NCI-H2029 (cell line): ENCODE data around the gene C1orf35.

Source experiments
- DNase-seq: peaks from one replicate; lab custom pipeline; 2025; lab: John Stamatoyannopoulos, UW

Gene C1orf35

DNA sequence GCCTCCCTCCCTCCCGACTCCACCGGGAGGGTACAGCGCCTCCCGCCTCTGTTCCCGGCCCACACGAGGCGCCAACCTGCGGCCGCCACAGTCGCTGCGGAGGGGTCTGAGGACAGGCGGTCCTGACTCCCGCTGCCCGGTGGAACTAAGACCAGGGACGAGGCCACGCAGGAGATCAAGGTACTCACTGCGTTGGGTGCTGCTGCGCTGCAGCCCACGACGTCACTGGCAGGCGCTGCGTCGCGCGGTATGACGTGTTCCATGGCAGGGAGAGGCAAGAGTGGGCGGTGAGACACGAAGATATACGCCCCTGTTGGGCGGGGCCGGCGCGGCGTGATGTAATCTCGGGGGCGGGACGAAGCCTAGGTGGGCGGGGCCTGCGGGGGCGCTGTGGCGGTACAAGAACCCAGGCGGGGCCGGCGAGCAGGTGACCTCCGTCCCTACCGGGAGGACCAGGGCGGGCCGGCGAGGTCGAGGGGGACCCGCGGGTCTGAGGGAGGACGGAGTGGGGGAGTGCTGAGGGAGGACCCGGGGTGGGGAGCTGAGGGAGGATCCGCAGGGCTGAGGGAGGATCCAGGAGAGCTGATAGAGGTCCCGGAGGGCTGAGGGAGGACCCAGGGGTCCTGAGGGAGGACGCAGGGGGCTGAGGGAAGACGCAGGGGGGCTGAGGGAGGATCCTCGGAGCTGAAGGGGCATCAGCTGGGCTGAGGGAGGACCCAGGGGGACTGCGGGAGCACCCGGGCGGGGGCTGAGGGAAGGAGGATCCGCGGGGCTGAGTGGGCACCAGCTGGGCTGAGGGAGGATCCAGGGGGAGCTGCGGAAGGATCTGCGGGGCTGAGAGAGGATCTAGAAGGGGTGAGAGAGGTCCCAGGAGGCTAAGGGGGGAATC, 6.2 kb upstream of the C1orf35 start, which contains the start of gene MRPL55:
MRPL55 (minus strand) TSS at position 227 of the 889 bp plus-strand sequence. CDS start 1,039 bp downstream, outside the sequence.
- peak; percentile 86 for DNase-seq

DNA sequence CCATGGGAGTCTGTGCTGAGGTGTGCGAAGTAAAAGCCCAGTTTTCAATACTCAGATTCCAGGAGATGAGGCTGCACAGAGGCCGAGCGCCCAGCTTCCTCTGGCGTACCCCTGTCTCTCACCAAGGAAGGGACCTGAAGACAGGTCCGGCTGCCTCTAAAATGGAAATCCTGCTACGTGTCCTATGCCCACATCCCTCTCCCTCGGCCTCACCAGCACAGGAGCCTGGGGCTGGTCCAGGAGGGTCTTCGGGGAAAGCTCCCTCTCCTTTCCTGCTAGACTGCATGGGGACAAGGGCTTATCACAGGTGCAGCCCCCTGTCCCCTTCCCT, 5.6 kb upstream of the C1orf35 start:
- no peak for DNase-seq

DNA sequence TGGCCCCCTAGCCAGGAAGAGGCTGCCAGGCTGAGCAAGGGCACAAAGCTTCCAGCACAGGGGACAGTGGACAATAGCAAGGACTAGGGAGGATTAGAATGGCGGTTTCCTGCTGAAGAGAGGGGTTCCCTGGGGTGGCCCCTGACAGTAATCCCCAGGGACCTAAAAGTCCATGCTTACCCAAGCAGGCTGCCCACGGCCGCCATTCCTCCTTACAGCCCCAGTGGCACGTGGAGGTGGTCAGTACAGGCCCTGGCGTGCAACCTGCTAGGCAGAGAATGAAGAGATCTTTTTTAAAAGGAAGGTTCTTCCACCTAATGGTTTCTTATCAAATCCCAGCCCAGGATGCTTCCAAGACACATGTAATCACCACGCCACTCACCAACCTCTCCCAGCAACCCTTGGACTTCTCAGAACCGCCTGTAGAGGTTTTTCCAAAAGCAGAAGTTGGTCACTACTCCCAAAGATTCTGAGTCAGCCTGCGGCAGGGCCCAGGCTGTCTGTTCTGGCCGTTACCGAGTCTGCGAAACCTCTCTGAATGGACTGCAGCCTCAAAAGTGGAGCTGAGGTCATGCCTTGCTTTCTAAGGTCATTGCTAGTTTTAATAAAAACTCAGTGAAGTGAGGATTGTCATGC, 5.0 kb upstream of the C1orf35 start:
- DNase-seq = no peak

DNA sequence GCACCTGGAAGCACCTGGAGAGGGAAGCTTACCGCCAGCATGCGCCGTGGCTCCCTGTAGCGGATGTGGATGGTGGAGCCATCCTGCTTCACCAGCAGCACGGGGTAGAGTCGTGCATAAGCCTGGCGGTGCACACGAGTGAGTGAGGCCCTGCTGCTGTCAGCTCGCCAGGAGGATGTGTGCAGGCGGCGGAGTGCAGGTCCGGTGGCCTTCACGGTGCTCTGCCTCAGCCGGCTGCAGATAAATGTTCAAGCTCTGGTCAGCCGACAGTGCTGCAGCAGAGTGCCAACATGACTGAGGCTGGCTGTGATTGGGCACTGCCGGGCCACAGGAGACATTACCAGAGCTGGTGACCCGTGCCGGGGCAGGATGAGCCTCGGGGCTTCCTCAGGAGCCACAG, 4.5 kb upstream of the C1orf35 start:
- DNase-seq = no peak

DNA sequence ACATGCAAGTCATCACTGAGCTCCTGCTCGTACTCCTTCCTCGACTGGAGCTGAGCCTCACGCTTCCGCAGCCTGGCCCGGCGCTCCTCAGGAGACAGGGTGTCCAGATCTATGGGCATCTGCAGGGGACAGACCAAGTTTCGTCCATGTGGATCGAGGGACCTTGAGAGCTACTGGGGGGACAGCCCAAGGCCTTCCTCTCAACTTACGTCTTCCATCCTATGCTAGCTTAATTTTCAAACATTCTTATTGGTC, 3.6 kb upstream of the C1orf35 start:
- DNase-seq = no peak

DNA sequence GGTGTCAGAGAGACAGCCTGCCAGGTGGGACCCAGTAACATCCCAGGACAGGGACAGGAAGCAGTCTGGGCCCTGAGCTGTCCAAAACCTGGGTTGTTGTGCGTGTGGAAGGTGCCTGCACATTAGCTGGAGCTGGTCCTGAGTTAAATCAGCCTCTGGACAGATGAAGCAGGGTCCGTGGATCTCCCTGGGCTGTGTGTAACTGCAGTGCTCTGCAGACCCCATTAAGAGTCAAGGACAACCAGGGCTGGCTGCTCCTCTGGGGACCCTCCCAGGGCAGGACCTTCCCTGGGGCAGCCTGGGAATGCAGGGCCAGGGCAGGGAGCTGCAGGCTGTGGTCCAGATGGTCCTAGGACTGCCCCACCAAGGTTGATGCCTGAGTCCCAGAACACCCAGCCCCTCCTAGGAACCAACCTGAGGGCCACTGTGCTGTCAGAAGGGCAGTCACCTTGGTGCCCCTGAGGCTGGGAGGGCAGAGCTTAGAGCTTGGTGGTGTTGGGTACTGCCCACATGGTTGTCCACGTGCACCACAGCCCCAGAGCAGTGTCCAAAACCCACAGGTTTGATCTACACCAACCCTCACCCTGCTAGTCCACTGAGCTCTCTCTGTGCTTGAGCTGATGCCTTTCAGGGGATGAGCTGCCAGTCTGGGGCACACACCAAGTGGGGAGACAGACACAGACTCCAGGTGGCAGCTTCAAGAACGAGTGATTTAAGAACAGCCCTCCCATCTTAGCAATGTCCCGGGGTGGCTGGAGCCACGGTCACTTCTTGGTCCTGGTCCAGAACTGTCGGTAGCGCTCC, 3.1 kb upstream of the C1orf35 start:
- DNase-seq = no peak

DNA sequence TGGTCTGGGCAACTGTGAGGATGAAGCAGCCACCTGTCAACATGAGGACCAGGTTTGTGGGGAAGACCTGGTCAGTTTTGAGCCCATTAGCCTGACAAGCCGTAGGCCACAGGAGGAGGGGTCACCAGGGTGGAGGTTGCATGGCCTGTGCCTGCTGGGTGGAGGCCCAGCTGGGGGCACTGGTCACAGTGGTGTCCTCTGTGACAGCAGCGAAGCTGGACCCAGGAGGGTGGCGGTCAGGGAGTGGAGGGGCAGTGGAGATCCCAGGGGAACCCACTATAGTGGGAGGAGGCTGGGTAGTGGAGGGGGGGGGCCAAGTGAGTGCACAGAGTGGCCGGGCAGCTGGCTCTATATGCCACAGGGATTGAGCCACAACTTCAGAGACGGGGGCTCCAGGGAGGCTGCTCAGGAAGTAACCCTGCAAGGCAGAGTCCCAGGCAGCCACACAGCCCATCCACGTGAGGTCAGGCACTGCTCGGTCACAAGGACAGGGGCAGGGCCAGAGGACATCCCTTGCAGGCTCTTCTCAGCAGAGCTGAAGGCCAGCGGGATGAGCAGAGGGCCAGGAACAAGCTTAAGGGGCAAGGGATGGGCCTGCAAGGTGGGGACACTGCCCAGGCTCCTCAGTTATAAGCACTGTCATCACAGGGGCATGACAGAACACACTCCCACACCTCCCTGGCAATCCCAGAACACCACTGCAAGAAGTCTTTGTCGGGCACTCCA, 2.3 kb upstream of the C1orf35 start:
- no peak for DNase-seq

DNA sequence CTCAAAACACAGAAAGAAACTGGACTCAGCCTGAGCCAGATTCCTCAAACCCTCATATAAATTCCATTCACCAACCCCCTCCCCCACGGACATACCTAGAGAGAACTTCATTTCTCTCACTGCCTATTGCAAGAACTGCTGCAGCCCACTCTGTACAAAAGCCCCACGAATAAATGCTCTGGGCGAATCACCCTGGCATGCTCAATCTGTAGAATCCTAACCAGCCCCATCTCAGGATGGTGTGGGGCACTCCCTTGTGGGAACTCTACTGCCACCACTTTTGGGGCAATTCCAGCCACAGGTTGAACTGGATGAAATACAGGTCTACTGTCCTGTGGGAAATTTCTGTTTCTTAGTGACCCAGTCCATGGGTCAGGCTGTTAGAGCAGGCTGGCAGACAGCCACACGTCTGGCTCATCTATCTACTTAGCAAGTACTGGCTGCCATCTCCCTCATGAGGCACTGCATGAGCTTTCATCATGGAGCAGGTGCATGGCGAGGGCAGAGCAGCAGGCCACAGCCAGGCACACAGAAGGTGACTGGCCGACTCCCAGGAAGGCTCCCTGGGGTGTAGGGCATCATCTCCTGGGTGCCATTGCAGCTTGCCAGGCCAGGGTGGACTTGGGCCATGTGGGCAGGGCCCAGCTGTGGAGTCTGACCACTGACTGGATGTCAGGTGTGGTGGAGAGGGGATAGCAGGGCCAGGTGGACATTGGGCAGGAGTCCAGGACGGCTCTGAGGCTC, 1.6 kb upstream of the C1orf35 start:
- DNase-seq = no peak

DNA sequence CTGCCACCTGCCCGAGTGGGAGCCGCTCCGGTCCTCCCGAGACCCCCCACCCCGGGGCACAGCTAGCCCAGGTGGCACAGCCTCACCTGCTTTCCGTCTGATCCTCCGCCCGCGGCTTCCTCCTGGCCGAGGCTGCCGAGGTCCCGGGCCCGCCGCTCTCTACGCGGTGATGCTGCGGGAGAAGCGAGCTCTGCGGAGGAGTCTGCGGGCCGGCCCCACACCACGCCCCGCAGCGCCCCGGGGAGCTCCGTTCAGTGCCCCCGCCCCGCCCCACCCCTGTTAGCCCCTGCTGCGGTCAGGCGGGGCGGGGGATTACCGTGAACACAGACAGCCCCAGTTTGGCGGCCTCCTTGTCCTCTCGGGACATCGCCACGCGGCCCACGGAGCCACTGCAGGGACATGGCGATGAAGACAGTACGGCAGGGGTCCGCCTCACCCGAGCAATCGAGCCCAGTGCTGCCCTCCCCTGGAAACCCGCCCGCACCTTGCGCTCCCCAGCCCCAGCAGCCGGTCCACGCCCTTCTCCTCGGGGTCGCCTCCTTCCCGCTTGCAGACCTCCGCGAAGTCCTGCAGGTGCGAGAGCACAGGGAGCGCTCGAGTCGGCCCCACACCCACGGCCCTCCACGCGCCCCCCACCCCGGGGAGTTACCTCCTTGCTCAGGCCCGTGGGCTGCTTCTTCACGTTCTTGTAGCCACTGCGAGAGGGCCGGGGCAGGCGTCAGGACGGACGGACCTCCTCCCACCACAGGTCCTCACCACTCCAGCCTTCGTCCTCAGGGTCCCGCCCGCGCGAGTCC, 933 bp downstream of the C1orf35 start:
- no peak for DNase-seq

DNA sequence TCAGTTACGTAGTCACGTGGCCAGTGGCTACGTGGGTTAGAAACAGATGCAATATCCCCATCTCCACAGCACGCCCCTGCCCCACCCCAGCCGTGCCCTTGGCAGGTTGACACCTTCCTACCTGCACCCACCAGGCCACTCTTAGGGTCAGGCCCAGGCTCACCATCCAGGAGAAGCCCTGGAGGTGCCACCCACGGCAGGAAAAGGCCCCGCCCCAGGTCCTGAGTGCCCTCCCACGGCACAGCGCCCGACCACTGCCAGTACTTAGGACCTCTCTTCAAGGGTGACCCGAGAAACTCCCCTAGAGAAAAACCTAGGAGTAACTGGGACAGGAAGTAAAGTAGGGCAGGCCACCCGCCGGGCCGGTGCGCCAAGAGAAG, 1.5 kb downstream of the C1orf35 start:
- DNase-seq = no peak

DNA sequence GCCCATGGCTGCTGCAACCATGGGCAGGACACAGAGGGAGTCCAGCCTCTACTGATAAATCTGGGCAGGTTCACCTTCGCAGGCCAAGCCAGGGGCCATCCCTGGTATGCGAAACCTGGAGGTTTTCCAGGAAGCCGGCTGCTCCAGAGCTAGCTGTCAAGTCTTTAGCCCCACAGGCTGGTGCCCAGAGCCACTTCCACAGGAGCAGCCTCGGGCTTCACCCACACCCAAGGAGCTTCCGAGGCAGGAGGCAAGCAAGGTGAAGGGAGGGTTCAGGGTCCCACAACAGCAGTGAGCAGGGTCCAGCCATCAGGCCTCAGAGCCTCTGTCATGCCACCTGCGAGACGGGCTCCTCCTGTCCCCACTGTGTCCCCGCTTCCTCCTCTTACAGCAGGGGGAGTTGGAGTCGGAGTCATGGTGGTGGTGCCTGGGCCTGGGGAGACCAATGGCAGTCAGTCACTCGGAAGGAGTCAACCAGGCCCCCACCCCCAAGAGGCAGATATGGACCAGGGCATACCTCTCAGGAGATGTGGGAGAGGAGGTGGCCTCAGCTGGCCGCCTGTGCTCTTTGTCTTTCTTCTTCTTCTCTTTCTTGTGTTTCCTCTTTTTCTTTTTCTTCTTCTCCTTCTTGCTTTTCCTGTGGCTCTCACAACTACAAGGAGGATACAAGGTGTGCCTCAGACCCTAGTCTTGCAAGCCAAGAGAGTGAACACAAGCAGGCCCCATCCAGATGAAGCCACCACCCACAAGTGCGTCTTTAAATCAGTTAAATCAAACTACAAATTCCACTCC, 2.1 kb downstream of the C1orf35 start:
- no peak for DNase-seq

DNA sequence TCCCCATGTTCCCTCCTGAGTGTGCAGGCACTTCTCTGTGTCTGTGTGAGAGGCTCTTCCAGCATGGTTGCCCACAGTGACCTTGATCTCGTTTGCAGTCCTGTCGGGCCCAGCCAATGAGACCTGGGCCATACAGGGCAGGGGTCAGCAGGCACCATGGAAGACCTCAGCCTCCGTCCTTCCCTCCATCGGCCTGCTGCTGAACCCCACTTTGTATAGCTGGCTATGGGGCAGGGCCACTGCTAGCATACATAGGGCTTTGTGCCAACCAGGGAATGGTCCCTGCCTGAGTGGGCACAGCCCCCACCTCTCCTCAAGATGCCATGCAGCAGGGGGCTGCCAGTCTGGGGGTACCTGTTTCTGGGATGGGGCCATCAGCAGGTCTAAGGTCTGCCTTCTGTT, 3.8 kb downstream of the C1orf35 start:
- no peak for DNase-seq

DNA sequence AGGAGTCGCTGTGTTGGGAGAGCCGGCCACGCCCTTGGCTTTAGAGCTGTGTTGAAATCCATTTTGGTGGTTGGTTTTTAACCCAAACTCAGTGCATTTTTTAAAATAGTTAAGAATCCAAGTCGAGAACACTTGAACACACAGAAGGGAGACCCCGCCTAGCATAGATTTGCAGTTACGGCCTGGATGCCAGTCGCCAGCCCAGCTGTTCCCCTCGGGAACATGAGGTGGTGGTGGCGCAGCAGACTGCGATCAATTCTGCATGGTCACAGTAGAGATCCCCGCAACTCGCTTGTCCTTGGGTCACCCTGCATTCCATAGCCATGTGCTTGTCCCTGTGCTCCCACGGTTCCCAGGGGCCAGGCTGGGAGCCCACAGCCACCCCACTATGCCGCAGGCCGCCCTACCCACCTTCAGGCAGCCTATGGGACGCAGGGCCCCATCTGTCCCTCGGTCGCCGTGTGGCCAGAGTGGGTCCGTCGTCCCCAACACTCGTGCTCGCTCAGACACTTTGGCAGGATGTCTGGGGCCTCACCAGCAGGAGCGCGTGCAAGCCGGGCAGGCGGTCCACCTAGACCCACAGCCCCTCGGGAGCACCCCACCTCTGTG, 4.7 kb downstream of the C1orf35 start:
- no peak for DNase-seq

DNA sequence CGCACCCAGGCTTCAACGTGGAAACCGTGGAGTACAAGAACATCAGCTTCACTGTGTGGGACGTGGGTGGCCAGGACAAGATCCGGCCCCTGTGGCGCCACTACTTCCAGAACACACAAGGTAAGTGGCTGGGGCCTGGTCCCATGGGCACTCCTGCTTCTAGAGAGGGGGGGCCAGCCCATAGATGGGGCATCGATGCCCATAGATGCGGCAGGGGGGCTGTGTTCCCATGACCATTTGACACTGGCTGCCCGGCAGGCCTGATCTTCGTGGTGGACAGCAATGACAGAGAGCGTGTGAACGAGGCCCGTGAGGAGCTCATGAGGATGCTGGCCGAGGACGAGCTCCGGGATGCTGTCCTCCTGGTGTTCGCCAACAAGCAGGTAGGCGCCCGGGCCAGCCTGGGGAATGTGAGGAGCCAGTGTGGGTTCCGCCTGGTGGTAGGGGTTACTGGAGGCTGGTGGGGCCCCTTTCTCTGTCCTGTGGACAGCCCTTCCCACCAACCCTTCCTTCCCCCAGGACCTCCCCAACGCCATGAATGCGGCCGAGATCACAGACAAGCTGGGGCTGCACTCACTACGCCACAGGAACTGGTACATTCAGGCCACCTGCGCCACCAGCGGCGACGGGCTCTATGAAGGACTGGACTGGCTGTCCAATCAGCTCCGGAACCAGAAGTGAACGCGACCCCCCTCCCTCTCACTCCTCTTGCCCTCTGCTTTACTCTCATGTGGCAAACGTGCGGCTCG, 5.6 kb downstream of the C1orf35 start:
- no peak for DNase-seq

DNA sequence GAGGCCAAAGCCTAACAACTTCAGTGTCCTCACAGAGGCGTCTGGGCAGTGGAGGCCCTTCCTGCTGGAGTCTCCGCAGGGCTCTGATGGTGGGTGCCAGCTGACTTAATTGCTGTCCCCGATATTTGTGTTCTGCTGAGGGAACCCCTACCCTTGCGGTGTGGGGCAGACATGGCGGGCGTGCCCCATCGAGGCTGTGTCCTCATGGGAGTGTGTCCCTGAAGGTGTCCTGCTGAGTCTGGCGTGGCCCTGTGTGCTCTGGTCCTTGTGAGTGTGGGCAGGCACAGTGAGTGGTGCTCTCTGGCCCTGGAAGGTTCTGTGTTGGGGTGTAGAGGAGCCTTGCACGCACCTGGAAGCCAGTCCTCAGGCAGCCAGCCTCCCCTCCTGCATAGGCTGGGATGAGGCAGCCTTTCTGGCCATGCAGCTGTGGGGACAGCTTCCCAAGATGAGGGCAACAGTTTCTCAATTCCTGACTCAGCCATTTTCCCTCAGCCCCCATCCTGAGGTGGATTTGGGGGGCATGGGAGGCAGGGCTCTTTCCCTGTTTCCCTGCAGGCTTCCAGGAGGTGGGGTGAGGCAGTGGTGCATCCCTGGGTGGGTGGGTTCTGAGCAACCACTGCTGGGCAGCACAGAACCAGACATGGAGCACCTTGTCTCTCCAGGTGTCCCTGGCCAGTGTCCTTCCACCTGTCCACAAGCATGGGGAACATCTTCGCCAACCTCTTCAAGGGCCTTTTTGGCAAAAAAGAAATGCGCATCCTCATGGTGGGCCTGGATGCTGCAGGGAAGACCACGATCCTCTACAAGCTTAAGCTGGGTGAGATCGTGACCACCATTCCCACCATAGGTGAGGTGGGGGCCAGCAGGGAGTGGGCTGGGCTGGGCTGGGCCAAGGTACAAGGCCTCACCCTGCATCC, 6.5 kb downstream of the C1orf35 start:
- DNase-seq = no peak

DNA sequence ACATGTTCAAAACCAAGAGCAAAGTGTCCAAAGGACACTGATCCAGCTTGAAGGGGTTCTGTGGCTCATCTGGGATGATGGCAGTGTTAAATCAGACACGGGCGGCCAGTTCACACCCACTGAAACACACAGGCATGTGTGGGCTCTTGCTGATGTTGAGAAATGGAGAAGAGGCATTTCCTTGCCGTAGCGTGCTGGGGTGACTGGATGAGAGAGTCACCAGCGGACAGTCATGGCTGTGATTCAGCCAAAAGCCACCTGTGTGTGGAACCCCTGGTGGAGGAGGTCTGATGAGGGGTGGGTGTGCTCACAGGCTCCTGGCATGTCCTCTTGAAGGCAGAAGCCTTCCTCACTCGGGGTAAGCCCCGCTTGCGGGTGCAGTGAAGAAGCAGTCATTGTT, 7.2 kb downstream of the C1orf35 start:
- DNase-seq = no peak

DNA sequence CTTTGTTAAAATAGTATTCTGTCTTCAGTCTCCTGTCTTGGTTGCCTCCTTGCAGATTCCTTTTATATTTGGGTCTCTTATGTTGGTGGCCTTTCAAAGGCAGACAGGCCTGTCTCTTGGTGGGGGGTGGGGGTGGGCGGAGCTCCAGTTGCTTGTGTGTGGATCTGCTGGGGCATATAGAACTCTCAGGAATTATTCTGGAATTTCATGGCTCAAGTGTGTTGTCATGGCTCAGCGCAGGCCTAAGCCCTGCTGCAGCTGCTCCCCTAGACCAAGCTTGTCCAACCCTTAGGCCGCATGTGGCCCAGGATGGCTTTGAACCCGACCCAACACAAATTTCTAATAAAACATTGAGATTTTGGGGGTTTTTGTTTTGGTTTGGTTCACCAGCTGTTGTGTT, 8.0 kb downstream of the C1orf35 start:
- no peak for DNase-seq
